Astrocyte (in vitro differentiated cells and primary cell): ENCODE results near the gene UBAC1. TPM values are rescaled to one million over a fixed set of nuclear protein-coding genes. Genes with fewer than 3 reads are reported as not detected.

ENCODE experiments used
- DNase-seq: peaks from one replicate; pipeline ENCODE4 v3.0.0-alpha.2; 2010; ENCODE audit warnings: low read depth
- FAIRE-seq: peaks from 2 replicates; lab custom pipeline; 2011; peaks lifted over from hg19 to GRCh38; lab: Jason Lieb, UNC
- H2AFZ ChIP-seq: 2 replicates; pipeline ENCODE4 v1.6.0; 2012; ENCODE audit warnings: low read depth, low read length, inconsistent platforms
- H3K27ac ChIP-seq: 2 replicates; pipeline ENCODE4 v1.5.1; 2011; ENCODE audit warnings: low read depth, low read length, inconsistent platforms
- H3K27me3 ChIP-seq: 2 replicates; pipeline ENCODE4 v1.6.0; 2011; ENCODE audit warnings: low read length, inconsistent platforms; ENCODE audit not compliant: insufficient read depth
- H3K36me3 ChIP-seq: 2 replicates; pipeline ENCODE4 v1.5.1; 2011; ENCODE audit warnings: low read length, inconsistent platforms; ENCODE audit not compliant: insufficient read depth
- H3K4me1 ChIP-seq: 2 replicates; pipeline ENCODE4 v1.5.1; 2011; ENCODE audit warnings: low read length, inconsistent platforms; ENCODE audit not compliant: insufficient read depth
- H3K4me2 ChIP-seq: 2 replicates; pipeline ENCODE4 v1.6.0; 2012; ENCODE audit warnings: low read length, inconsistent platforms
- H3K4me3 ChIP-seq: 2 replicates; pipeline ENCODE4 v1.5.1; 2011; ENCODE audit warnings: low read depth, mild to moderate bottlenecking, low read length, inconsistent platforms; ENCODE audit not compliant: insufficient read depth
- H3K79me2 ChIP-seq: 2 replicates; pipeline ENCODE4 v1.6.0; 2012; ENCODE audit warnings: mild to moderate bottlenecking, low read length, inconsistent platforms; ENCODE audit not compliant: insufficient read depth
- H3K9ac ChIP-seq: 2 replicates; pipeline ENCODE4 v1.6.0; 2012; ENCODE audit warnings: mild to moderate bottlenecking, low read length, inconsistent platforms
- H3K9me3 ChIP-seq: 2 replicates; pipeline ENCODE4 v1.5.1; 2012; ENCODE audit warnings: low read depth, mild to moderate bottlenecking, low read length, inconsistent platforms; ENCODE audit not compliant: insufficient read depth
- H4K20me1 ChIP-seq: 2 replicates; pipeline ENCODE4 v1.6.0; 2012; ENCODE audit warnings: low read length, inconsistent platforms; ENCODE audit not compliant: insufficient read depth
- H3K27ac Mint-ChIP-seq: one replicate; pipeline ENCODE4 v1.8.0; 2021; ENCODE audit warnings: mild to moderate bottlenecking, mixed read lengths; ENCODE audit not compliant: unreplicated experiment
- H3K27me3 Mint-ChIP-seq: one replicate; pipeline ENCODE4 v1.8.0; 2021; ENCODE audit warnings: low read depth, mixed read lengths; ENCODE audit not compliant: unreplicated experiment
- H3K36me3 Mint-ChIP-seq: one replicate; pipeline ENCODE4 v1.8.0; 2021; ENCODE audit warnings: low read depth, mixed read lengths; ENCODE audit not compliant: unreplicated experiment
- H3K4me1 Mint-ChIP-seq: one replicate; pipeline ENCODE4 v1.8.0; 2021; ENCODE audit warnings: low read depth, mixed read lengths; ENCODE audit not compliant: unreplicated experiment
- H3K4me3 Mint-ChIP-seq: one replicate; pipeline ENCODE4 v1.8.0; 2021; ENCODE audit warnings: mild to moderate bottlenecking, moderate library complexity, mixed read lengths; ENCODE audit not compliant: unreplicated experiment
- H3K9me3 Mint-ChIP-seq: one replicate; pipeline ENCODE4 v1.8.0; 2021; ENCODE audit warnings: mild to moderate bottlenecking, mixed read lengths; ENCODE audit not compliant: unreplicated experiment
- CTCF ChIP-seq: IDR thresholded peaks from 2 replicates; pipeline ENCODE4 v1.5.1; 2011; ENCODE audit warnings: low read depth, mild to moderate bottlenecking, inconsistent platforms, low read length, moderate library complexity; ENCODE audit not compliant: insufficient read depth
- EZH2 ChIP-seq: IDR thresholded peaks from 2 replicates; pipeline ENCODE4 v1.6.1; 2012; ENCODE audit warnings: mild to moderate bottlenecking, low read length, inconsistent platforms; ENCODE audit not compliant: insufficient read depth
- total RNA-seq: library from RNA; stranded (reverse); gene quantifications from 2 replicates; pipeline ENCODE4 v1.2.1, GENCODE V29; 2021

UBAC1 gene
- total RNA-seq, 1 donor from 2014 or later = 31.8 TPM

- Histone ChIP-seq H3K4me1 (peaks cover 13% of the 10 kb centered on the region), H4K20me1 (peaks cover 26% of the 10 kb centered on the region), H2AFZ (no peak overlapping the region), H3K4me2 (no peak overlapping the region), H3K36me3 (no peaks in the 10 kb centered on the region), H3K27me3 (no peaks in the 10 kb centered on the region), H3K4me3 (no peak overlapping the region), H3K27ac (no peak overlapping the region), H3K9ac (no peak overlapping the region), H3K9me3 (no peaks in the 10 kb centered on the region), H3K79me2 (peaks cover 28% of the 10 kb centered on the region)
- no peak for FAIRE-seq
- H3K27ac Mint-ChIP-seq = no peak overlapping the region
- peaks cover 5% of the 10 kb centered on the region for H3K4me1 Mint-ChIP-seq
- no peak for DNase-seq
- peaks cover 11% of the 10 kb centered on the region for H3K27me3 Mint-ChIP-seq
- no peak for TF ChIP-seq CTCF
- no peak for TF ChIP-seq EZH2
- H3K4me3 Mint-ChIP-seq = no peak overlapping the region
- peaks cover 2% of the 10 kb centered on the region for H3K36me3 Mint-ChIP-seq
- no peaks in the 10 kb centered on the region for H3K9me3 Mint-ChIP-seq
Observed at GRCh38 chr9:135962696-135963307, 1.6 kb upstream of the UBAC1 start.

GRCh38 chr9:135961811-135962695, 880 bp upstream of the UBAC1 start:
- Mint-ChIP-seq H3K27ac (peak overlapping the region; percentile 47), H3K4me1 (peaks cover 2% of the 10 kb centered on the region), H3K27me3 (peaks cover 9% of the 10 kb centered on the region), H3K36me3 (peaks cover 2% of the 10 kb centered on the region), H3K4me3 (peak overlapping the region; percentile 88), H3K9me3 (no peaks in the 10 kb centered on the region)
- Histone ChIP-seq H3K27ac (no peak overlapping the region), H3K27me3 (no peaks in the 10 kb centered on the region), H3K4me1 (peaks cover 10% of the 10 kb centered on the region), H3K79me2 (peaks cover 36% of the 10 kb centered on the region), H3K36me3 (no peaks in the 10 kb centered on the region), H3K4me2 (no peak overlapping the region), H3K4me3 (no peak overlapping the region), H3K9ac (no peak overlapping the region), H2AFZ (no peak overlapping the region), H4K20me1 (peaks cover 27% of the 10 kb centered on the region), H3K9me3 (no peaks in the 10 kb centered on the region)
- TF ChIP-seq CTCF (no peak), EZH2 (no peak)
- FAIRE-seq = no peak
- DNase-seq = no peak
